HepG2 (cell line): ENCODE results near the gene PAQR6. TPM values are rescaled to one million over a fixed set of nuclear protein-coding genes. Genes with fewer than 3 reads are reported as not detected.

Source experiments
- ATAC-seq: fragments of 200-7000 bp; cut with Tn5 transposase; 3 replicates; pipeline ENCODE4 v1.9.1; 2020; ENCODE audit warnings: mild to moderate bottlenecking, moderate library complexity
- BruUV-seq: library from RNA; stranded (reverse); fragments of 400-500 nt; replicated peaks from 2 replicates; lab custom pipeline; 2021; lab: Mats Ljungman, UMichigan
- CTCF ChIA-PET: fragments of 300-600 bp; formaldehyde crosslinking; extraction: SDS; loops from one replicate; lab custom pipeline; 2021; ENCODE audit warnings: low total read pairs, inconsistent platforms, low intra/inter-chr PET ratio; lab: Yijun Ruan, JAX
- POLR2A ChIA-PET: fragments of 350-600 bp; sonication (Branson Sonifier 250); formaldehyde crosslinking; loops from one replicate; lab custom pipeline; 2020; ENCODE audit warnings: antibody characterized with exemption, inconsistent platforms; lab: Yijun Ruan, JAX
- DNase-seq: peaks from one replicate; pipeline ENCODE4 v3.0.0-alpha.2; 2015; ENCODE audit warnings: low spot score
- FAIRE-seq: peaks from 3 replicates; lab custom pipeline; 2011; peaks lifted over from hg19 to GRCh38; lab: Jason Lieb, UNC
- H2AFZ ChIP-seq: one replicate; pipeline ENCODE4 v1.6.1; 2011; ENCODE audit warnings: low read length, inconsistent platforms
- H3K27ac ChIP-seq: fragments of 300-600 bp; 3 replicates; pipeline ENCODE4 v1.8.0; 2011; ENCODE audit warnings: mixed run types, mild to moderate bottlenecking, mixed read lengths, low read length, inconsistent platforms; ENCODE audit not compliant: insufficient read depth; ENCODE audit errors: extremely low read length
- H3K27me3 ChIP-seq, 2 experiments: fragments of 200-600 bp in 1 of 2; 2 replicates in 1 of 2; 3 replicates in 1 of 2; pipeline versions ENCODE4 v1.6.0 to v1.8.0; 2011; ENCODE audit warnings: low read length in 2 of 2, mild to moderate bottlenecking in 2 of 2, moderate library complexity in 2 of 2, inconsistent platforms in 1 of 2; ENCODE audit not compliant: insufficient read depth in 2 of 2, control insufficient read depth in 1 of 2
- H3K36me3 ChIP-seq, 2 experiments: fragments of 200-600 bp in 1 of 2; replicated peaks in 1 of 2; 2 replicates in 1 of 2; 3 replicates in 1 of 2; pipeline versions ENCODE4 v1.5.1 to v1.8.0; 2011; ENCODE audit warnings: low read length in 2 of 2, inconsistent platforms in 1 of 2; ENCODE audit not compliant: insufficient read depth in 2 of 2, control insufficient read depth in 1 of 2
- H3K4me1 ChIP-seq: 2 replicates; pipeline ENCODE4 v1.5.1; 2012; ENCODE audit warnings: low read length, inconsistent platforms; ENCODE audit not compliant: insufficient read depth
- H3K4me2 ChIP-seq: 2 replicates; pipeline ENCODE4 v1.6.0; 2011; ENCODE audit warnings: low read depth, low read length, inconsistent platforms
- H3K4me3 ChIP-seq, 3 experiments: fragments of 200-600 bp in 1 of 3; sonication (generic), shearing (Covaris generic) in 1 of 3; replicated peaks in 1 of 3; 2 replicates each; pipeline ENCODE4 v1.5.1; 2011 to 2016; ENCODE audit warnings: low read length in 3 of 3, inconsistent platforms in 2 of 3, low read depth in 2 of 3, mild to moderate bottlenecking in 2 of 3, control low read depth in 1 of 3, mixed read lengths in 1 of 3; ENCODE audit not compliant: insufficient read depth in 1 of 3
- H3K79me2 ChIP-seq: one replicate; pipeline ENCODE4 v1.6.1; 2011; ENCODE audit warnings: low read length, inconsistent platforms; ENCODE audit not compliant: insufficient read depth
- H3K9ac ChIP-seq: 2 replicates; pipeline ENCODE4 v1.6.0; 2011; ENCODE audit warnings: mild to moderate bottlenecking, low read depth, low read length, inconsistent platforms; ENCODE audit not compliant: insufficient read depth
- H3K9me3 ChIP-seq: 2 replicates; pipeline ENCODE4 v1.5.1; 2012; ENCODE audit warnings: mild to moderate bottlenecking, low read length
- H4K20me1 ChIP-seq: 2 replicates; pipeline ENCODE4 v1.6.0; 2011; ENCODE audit warnings: inconsistent platforms, mild to moderate bottlenecking, low read length, moderate library complexity; ENCODE audit not compliant: insufficient read depth
- HBP1 ChIP-seq: IDR thresholded peaks from 2 replicates; pipeline ENCODE4 v1.6.1; 2016; ENCODE audit warnings: low read depth, control low read depth
- HNF1B ChIP-seq: sonication (generic); formaldehyde crosslinking; IDR thresholded peaks from 2 replicates; pipeline ENCODE4 v1.5.1; 2020; ENCODE audit warnings: mild to moderate bottlenecking, moderate library complexity, missing genetic modification reagents
- NBN ChIP-seq: fragments of 450-650 bp; conservative IDR thresholded peaks from 2 replicates; pipeline ENCODE4 v1.6.1; 2017
- POGK ChIP-seq: sonication (generic); formaldehyde crosslinking; conservative IDR thresholded peaks from 2 replicates; pipeline ENCODE4 v1.8.0; 2022; ENCODE audit warnings: mild to moderate bottlenecking, moderate library complexity, missing genetic modification reagents
- ZC3H4 ChIP-seq: sonication (generic); formaldehyde crosslinking; IDR thresholded peaks from 2 replicates; pipeline ENCODE4 v1.4.0; 2020; ENCODE audit warnings: missing genetic modification reagents, borderline replicate concordance
- ZNF556 ChIP-seq: sonication (generic); formaldehyde crosslinking; IDR thresholded peaks from 2 replicates; pipeline ENCODE4 v1.4.0; 2020; ENCODE audit warnings: mild to moderate bottlenecking, missing genetic modification reagents, borderline replicate concordance
- ZNF619 ChIP-seq: sonication (generic); formaldehyde crosslinking; IDR thresholded peaks from 2 replicates; pipeline ENCODE4 v1.4.0; 2020; ENCODE audit warnings: mild to moderate bottlenecking, missing genetic modification reagents
- ZNF766 ChIP-seq: sonication (generic); formaldehyde crosslinking; IDR thresholded peaks from 2 replicates; pipeline ENCODE4 v1.5.0; 2020; ENCODE audit warnings: missing genetic modification reagents, borderline replicate concordance
- ZNF768 ChIP-seq: sonication (generic); formaldehyde crosslinking; IDR thresholded peaks from 2 replicates; pipeline ENCODE4 v1.4.0; 2020; ENCODE audit warnings: missing genetic modification reagents
- WGBS: methylation state at CpG from one replicate; pipeline ENCODE4 v1.1.6; 2017; ENCODE audit warnings: low lambda C conversion rate; 5-methylcytosine and 5-hydroxymethylcytosine counted together
- in situ Hi-C: cut with HindIII; loops from 2 replicates; pipeline ENCODE4 v1.10.0; 2017; ENCODE audit warnings: low pct_unique_long_range_greater_than_20kb; ENCODE audit not compliant: extremely low pct_ligation_motif_present
- intact Hi-C: fragments of 100-400 bp; cut with micrococcal nuclease; formaldehyde crosslinking; loops from one replicate; pipeline ENCODE4 v1.10.0; 2022; ENCODE audit not compliant: unreplicated experiment
- polyA plus RNA-seq, 8 experiments: library from polyadenylated mRNA; depleted of rRNA in 3 of 8; stranded (reverse) in 7 of 8; unstranded in 1 of 8; fragments of >200 nt; fragmentation: Illumina TruSeq in 4 of 8; extraction: Trizol in 4 of 8; gene quantifications; 2 replicates each; pipeline versions ENCODE4 v1.2.1 to v1.2.3, GENCODE V29; 2011 to 2016; ENCODE audit warnings: low read depth in 4 of 8, missing spikeins in 1 of 8, mixed read lengths in 1 of 8; ENCODE audit not compliant: insufficient read depth in 1 of 8
- total RNA-seq, 5 experiments: library from RNA; depleted of rRNA; stranded (reverse); fragments of >200 nt; fragmentation: Illumina TruSeq; extraction: Trizol; gene quantifications; 2 replicates each; pipeline ENCODE4 v1.2.3, GENCODE V29; 2016; ENCODE audit warnings: low read depth in 1 of 5

Gene PAQR6
- total and polyA plus RNA-seq, 2 of the 13 experiments (the other 11 are each of a cell fraction or from before 2014, with no cell fraction given), result 0.82 to 1.4 TPM

GRCh38 chr1:156212833-156213643 lies 34.8 kb downstream of the PAQR6 start, which contains the start of gene PMF1 (continued):
- peak; percentile 94 for TF ChIP-seq HNF1B
- peak; percentile 21; the same call in 1 of the 2 replicates for TF ChIP-seq ZNF766 (CRISPR knock-in tag)
- TF ChIP-seq HBP1 (CRISPR knock-in tag), result no peak
- peak; percentile 62 for TF ChIP-seq ZNF619 (CRISPR knock-in tag)
- no peak for TF ChIP-seq NBN
- TF ChIP-seq ZNF768 (CRISPR knock-in tag), result no peak
- no peak for TF ChIP-seq ZNF556 (CRISPR knock-in tag)
- TF ChIP-seq, all 625 proteins: peak for 266

- no peak for FAIRE-seq
- 94% methylated on average over 9 of the region's 9 CpGs for WGBS
- H4K20me1 ChIP-seq, result no peaks in the 10 kb centered on the region
- H2AFZ ChIP-seq, result no peak overlapping the region
- POLR2A ChIA-PET, result interaction anchor here (0.8 to 3.0 kb wide), 26 partner anchors 11 to 289 kb away, joined by 3 to 61 read pairs (median 6); partner anchors contain the start of genes MEF2D, PAQR6, SLC25A44 and SMG5
- BruUV-seq, result no TSS peak
- no peaks in the 10 kb centered on the region for H3K9me3 ChIP-seq
- in situ Hi-C loops (no loop called here), intact Hi-C loops (no loop called here)
- H3K4me3 ChIP-seq, result peak overlapping the region in 2 of 3 experiments; percentile 82 to 88; a peak in 3 of 6 replicates
- H3K9ac ChIP-seq, result peak overlapping the region; percentile 97
- peak overlapping the region; percentile 93 for H3K4me2 ChIP-seq
- DNase-seq, result no peak
- peak overlapping the region; percentile 99 for H3K27ac ChIP-seq
- peaks cover 9 to 39% of the 10 kb centered on the region in 2 experiments for H3K36me3 ChIP-seq
- H3K79me2 ChIP-seq, result peaks cover 22% of the 10 kb centered on the region
- H3K4me1 ChIP-seq, result peaks cover 29% of the 10 kb centered on the region
- no peaks in the 10 kb centered on the region; a peak in 1 of 5 replicates for H3K27me3 ChIP-seq
- CTCF ChIA-PET, result no interaction called here
- no peak for ATAC-seq
- TF ChIP-seq POGK (CRISPR knock-in tag), result no peak
- 0 out of 2 replicates have a peak, but pooled peaks have one; percentile 51 for TF ChIP-seq ZC3H4
Measured at GRCh38 chr1:156212130-156212529, 35.7 kb downstream of the PAQR6 start.
